Neural crest cell (in vitro differentiated cells): ENCODE measurements around the gene ATP2A2. TPM values are rescaled to one million over a fixed set of nuclear protein-coding genes. Genes with fewer than 3 reads are reported as not detected.

Source experiments
- DNase-seq: peaks from one replicate; pipeline ENCODE4 v3.0.0; 2021; ENCODE audit warnings: low read depth, mixed read lengths, low spot score
- H3K27ac Mint-ChIP-seq: one replicate; pipeline ENCODE4 v1.8.0; 2021; ENCODE audit warnings: mild to moderate bottlenecking, mixed read lengths; ENCODE audit not compliant: unreplicated experiment
- H3K27me3 Mint-ChIP-seq: 2 replicates; pipeline ENCODE4 v1.8.0; 2021; ENCODE audit warnings: low read depth, mild to moderate bottlenecking, mixed read lengths
- H3K36me3 Mint-ChIP-seq: 2 replicates; pipeline ENCODE4 v1.8.0; 2021; ENCODE audit warnings: low read depth, mild to moderate bottlenecking, mixed read lengths
- H3K4me1 Mint-ChIP-seq: 2 replicates; pipeline ENCODE4 v1.8.0; 2021; ENCODE audit warnings: mixed read lengths
- H3K4me3 Mint-ChIP-seq: one replicate; pipeline ENCODE4 v1.8.0; 2021; ENCODE audit warnings: mild to moderate bottlenecking, mixed read lengths
- H3K9me3 Mint-ChIP-seq: 2 replicates; pipeline ENCODE4 v1.8.0; 2021; ENCODE audit warnings: mixed read lengths
- CTCF ChIP-seq: fragments of 200-600 bp; sonication (generic); conservative IDR thresholded peaks from 2 replicates; pipeline ENCODE4 v1.5.0; 2021; ENCODE audit warnings: antibody characterized with exemption, mild to moderate bottlenecking
- long read RNA-seq: library from polyadenylated mRNA; unstranded; transcript quantifications from one replicate; pipeline ENCODE4 v2.0.0, GENCODE V29; 2020
- total RNA-seq: library from RNA; stranded (reverse); gene quantifications from 2 replicates; pipeline ENCODE4 v1.2.1, GENCODE V29; 2021

The ATP2A2 gene
- total RNA-seq: 234 and 242 TPM in 2 replicates
- long read RNA-seq, partial matches to known transcripts: 4 of 24 reads
- long read RNA-seq, other reads (novel, unspliced or antisense): 20 of 24 reads

GRCh38 chr12:110280779-110281548 is at the start of gene ATP2A2:
Gene ATP2A2 (plus strand): TSS chr12:110281247. CDS start chr12:110281790, 543 bp downstream.
- Mint-ChIP-seq H3K27ac (peak within 1 kb of the TSS; percentile 97), H3K4me3 (peak within 1 kb of the TSS; percentile 94), H3K36me3 (peaks cover 7% of the 10 kb centered on the region), H3K4me1 (peaks cover 55% of the 10 kb centered on the region), H3K9me3 (no peaks in the 10 kb centered on the region), H3K27me3 (no peaks in the 10 kb centered on the region)
- peak; percentile 82 for DNase-seq
- TF ChIP-seq CTCF: no peak

DNA sequence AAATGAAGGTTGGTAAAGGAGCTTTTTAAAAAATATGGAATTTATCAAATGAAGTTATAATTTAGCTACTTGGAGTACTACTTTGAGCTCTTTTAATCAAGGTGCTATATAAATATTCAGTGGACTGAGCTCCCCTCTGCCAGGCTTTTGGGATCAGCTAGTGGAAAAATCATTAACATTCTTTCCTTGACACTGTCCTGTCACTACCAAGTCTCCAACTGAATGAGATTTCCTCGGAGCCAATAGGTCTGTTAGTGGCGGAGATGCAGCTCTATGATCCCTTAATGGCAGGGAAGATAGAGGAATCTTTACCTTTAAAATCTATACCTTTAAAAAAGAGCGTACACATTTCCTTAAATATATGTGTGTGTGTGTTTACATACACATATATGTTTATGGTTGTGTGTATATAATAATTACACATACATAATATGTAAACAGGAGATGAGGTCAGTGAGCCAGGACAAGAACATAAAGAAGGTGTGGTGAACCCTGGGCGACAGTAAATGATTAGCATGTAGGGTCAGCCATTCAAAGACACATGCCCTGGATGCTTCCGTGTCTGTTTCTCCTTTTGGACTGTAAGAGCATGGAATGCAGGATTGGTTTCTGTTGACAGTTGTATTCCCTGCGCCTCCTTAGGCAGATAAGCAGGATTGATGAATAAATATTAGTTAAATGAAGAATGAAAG is 47.7 kb upstream of the ATP2A2 start:
- peaks cover 6% of the 10 kb centered on the region for H3K4me1 Mint-ChIP-seq
- H3K9me3 Mint-ChIP-seq: no peaks in the 10 kb centered on the region

DNA sequence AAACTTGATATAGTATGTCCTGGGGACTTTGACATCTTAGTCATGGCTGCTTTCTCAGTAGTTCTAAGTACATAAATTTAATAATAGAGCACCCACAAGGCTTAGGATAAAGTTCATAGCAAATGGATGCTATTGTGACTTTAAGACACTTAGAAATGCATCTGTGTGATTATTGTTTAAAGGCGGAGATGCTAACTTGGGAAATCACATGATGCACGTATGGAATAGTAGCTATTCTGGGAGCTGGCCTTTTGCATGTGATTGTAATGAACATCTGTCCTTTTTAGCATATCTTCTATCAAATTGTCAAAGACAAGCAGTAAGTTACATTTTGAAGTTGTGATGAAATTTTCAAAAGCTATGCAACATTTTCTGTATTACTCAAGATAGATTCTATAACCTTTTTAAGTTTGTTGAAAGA is 46.7 kb upstream of the ATP2A2 start:
- H3K36me3 Mint-ChIP-seq: peaks cover 2% of the 10 kb centered on the region
- H3K27me3 Mint-ChIP-seq: no peaks in the 10 kb centered on the region
- H3K4me1 Mint-ChIP-seq: peaks cover 6% of the 10 kb centered on the region
- no peak overlapping the region for H3K4me3 Mint-ChIP-seq
- TF ChIP-seq CTCF: no peak
- no peaks in the 10 kb centered on the region for H3K9me3 Mint-ChIP-seq
- no peak for DNase-seq
- no peak overlapping the region for H3K27ac Mint-ChIP-seq

More for the DNA sequence above, 47.7 kb upstream of the ATP2A2 start:
- no peak overlapping the region for H3K27ac Mint-ChIP-seq
- H3K4me3 Mint-ChIP-seq: no peak overlapping the region
- H3K36me3 Mint-ChIP-seq: no peaks in the 10 kb centered on the region
- no peaks in the 10 kb centered on the region for H3K27me3 Mint-ChIP-seq
- TF ChIP-seq CTCF: no peak
- no peak for DNase-seq

GRCh38 chr12:110234755-110235154 is 46.3 kb upstream of the ATP2A2 start:
- Mint-ChIP-seq H3K9me3 (no peaks in the 10 kb centered on the region), H3K36me3 (peaks cover 3% of the 10 kb centered on the region), H3K27me3 (no peaks in the 10 kb centered on the region), H3K4me1 (peaks cover 6% of the 10 kb centered on the region), H3K4me3 (no peak overlapping the region), H3K27ac (no peak overlapping the region)
- no peak for TF ChIP-seq CTCF
- no peak for DNase-seq

- TF ChIP-seq CTCF: no peak
Observed at GRCh38 chr12:110235383-110235782, 45.7 kb upstream of the ATP2A2 start.

More at GRCh38 chr12:110235383-110235782, 45.7 kb upstream of the ATP2A2 start:
- H3K9me3 Mint-ChIP-seq: no peaks in the 10 kb centered on the region
- H3K4me3 Mint-ChIP-seq: no peak overlapping the region
- DNase-seq: no peak
- no peaks in the 10 kb centered on the region for H3K27me3 Mint-ChIP-seq
- H3K36me3 Mint-ChIP-seq: peaks cover 7% of the 10 kb centered on the region
- no peak overlapping the region for H3K27ac Mint-ChIP-seq
- peaks cover 6% of the 10 kb centered on the region for H3K4me1 Mint-ChIP-seq
